AG09309 (cell line): ENCODE results near the gene AHNAK.

Source experiments
- DNase-seq: peaks from one replicate; pipeline ENCODE4 v3.0.0-alpha.2; 2010; ENCODE audit warnings: low read depth
- H3K4me3 ChIP-seq: 2 replicates; pipeline ENCODE4 v1.5.1; 2011; ENCODE audit warnings: mild to moderate bottlenecking, low read depth, low read length, moderate library complexity; ENCODE audit not compliant: control insufficient read depth
- TF ChIP-seq, protein P1 (sequence below): IDR thresholded peaks from 2 replicates; pipeline ENCODE4 v1.5.1; 2011; ENCODE audit warnings: mild to moderate bottlenecking, low read depth, low read length, inconsistent platforms; ENCODE audit not compliant: insufficient read depth, control insufficient read depth; ENCODE audit errors: missing control alignments

Gene AHNAK

DNA sequence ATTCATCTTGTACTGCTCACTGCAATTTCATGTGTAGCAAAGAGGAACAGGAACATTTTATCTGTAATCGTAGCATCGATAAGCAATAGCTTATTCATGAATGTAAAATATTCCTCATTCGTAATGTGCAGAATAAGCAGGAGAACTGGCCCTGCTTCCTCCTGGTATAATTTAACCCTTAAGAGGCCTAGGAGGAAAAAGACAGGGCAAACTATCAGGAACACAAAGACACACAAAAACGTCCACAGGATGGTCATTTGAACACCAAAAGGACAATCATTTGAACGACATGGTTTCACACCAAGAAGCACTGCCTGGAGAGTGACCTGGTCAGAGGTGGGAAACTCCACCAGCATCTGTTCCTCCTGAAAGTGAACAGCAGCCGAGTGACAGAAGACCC, 63.9 kb downstream of the AHNAK start:
- no peak overlapping the region for H3K4me3 ChIP-seq
- TF ChIP-seq, protein P1, sequence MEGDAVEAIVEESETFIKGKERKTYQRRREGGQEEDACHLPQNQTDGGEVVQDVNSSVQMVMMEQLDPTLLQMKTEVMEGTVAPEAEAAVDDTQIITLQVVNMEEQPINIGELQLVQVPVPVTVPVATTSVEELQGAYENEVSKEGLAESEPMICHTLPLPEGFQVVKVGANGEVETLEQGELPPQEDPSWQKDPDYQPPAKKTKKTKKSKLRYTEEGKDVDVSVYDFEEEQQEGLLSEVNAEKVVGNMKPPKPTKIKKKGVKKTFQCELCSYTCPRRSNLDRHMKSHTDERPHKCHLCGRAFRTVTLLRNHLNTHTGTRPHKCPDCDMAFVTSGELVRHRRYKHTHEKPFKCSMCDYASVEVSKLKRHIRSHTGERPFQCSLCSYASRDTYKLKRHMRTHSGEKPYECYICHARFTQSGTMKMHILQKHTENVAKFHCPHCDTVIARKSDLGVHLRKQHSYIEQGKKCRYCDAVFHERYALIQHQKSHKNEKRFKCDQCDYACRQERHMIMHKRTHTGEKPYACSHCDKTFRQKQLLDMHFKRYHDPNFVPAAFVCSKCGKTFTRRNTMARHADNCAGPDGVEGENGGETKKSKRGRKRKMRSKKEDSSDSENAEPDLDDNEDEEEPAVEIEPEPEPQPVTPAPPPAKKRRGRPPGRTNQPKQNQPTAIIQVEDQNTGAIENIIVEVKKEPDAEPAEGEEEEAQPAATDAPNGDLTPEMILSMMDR = no peak
- DNase-seq = no peak

DNA sequence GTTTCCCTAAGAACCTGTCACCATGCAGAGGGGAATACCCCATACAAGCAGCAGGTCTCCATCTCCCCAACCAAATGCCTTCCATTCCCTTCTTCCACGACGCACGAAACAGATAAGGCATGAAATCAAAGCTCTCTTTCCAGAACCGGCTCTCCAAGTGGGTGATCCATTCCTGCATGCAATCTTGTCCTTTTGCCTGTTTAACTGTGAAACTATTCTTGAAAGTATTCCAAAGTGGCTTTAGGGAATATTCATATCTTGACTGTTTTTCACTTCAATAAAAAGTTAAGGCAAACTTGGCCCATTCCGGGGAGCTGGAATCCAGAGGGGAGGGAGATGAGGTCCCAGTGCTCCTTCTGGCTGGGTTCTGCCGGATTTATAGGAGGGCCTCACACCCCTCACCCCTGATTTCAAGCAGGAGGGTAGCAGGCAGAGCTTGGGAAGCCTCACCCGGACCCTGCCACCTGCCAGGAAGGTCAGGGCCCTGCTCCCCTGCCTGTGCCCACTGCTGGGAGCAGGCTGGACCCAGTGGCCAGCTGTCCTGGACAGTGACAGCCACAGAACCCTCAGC, 66.9 kb downstream of the AHNAK start:
- H3K4me3 ChIP-seq = no peak overlapping the region
- TF ChIP-seq, protein P1 = no peak
- DNase-seq = no peak

DNA sequence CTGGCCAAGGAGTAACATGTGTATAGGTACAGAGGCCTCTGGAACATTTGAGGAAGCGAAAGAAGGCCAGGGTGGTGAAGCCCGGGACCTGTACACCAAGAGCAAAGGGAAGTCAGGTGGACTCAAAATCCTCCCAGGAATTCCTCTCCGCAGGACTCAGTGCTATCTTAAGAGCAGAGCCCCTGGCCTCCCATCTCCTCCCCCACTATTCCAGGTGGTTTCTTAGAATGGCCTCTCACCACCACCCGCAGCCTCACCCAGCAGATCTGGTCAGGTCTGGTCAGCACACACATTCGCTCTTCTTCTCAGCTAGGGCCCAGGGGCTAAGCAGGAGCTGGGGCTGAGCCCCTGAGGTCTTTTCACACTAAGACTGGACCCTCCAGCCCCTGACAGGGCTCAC, 68.7 kb downstream of the AHNAK start:
- TF ChIP-seq, protein P1 = no peak
- DNase-seq = no peak
- H3K4me3 ChIP-seq = no peak overlapping the region

DNA sequence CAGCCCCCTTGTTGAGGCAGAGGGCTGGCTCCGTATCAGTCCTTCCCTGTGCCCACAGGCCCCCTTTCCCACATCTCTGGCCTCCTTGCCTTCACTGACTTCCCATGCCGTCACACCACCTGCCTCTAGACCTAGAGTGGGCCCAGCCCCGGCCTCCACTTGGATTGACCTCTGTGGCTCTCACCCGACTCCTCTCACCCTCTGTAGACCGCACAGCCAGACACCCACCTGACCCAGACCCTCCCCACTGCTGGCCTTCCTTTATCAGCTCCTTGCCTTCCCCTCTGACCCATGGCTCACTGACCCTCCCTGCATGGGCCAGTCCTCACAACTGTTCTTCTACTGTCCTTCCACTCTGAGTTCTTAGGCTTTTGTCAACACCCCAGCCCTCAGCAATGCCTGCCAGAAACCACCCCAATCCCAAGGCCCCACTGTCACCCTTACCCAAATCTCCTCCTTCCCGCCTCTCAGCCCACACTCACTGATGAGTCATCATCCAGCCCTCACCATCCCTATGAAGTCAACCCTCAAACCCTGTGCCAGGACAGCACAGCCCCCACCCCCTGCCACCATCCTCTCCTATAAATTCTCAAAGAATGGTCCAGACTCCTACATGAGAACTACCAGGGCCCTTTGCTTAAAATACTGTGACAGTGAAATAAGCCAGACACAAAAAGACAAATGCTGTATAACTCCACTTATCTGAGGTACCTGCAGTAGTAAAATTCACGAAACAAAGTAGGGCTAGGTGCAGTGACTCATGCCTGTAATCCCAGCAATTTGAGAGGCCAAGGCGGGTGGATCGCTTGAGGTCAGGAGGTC, 74.3 kb downstream of the AHNAK start:
- no peak for DNase-seq
- H3K4me3 ChIP-seq = no peak overlapping the region
- TF ChIP-seq, protein P1 = no peak

DNA sequence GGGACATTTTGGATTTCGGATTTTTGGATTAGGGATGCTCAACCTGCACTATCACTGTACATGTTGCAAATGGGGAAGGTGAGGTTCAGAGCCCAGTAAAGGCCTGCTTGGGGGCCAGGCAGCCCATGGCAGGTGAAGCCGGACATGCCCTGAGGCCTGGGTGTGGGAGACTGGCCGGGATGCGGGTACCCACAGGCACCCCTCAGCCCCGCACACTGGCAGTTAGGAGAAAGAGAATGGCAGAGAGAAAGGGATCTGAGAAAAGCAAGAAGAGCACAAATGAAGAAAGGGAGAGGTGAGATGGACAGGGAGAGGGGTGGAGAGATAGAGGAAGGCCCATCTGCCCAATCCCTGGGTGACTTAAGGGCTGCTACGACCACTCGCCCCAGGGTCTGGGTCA, 75.0 kb downstream of the AHNAK start:
- H3K4me3 ChIP-seq = no peak overlapping the region
- TF ChIP-seq, protein P1 = no peak
- DNase-seq = no peak

DNA sequence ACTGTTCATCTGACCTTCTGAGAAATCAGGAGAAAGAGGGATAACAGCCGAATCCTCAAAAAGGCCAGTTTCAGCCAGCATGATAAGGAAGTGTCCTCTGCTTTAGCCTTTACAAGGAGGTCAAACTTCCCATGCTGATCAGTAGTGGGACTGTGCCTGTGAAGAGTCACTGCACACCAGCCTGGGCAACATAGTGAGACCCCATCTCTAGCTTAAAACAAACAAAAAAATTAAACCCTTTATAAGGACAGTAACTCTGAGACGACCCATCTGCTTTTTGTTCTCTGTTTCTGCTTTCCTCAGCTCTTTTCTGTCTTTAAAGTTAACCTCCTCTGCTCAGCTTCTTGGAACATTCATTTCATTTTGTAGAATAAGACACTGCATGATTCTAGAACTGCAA, 78.0 kb downstream of the AHNAK start:
- H3K4me3 ChIP-seq = no peak overlapping the region
- TF ChIP-seq, protein P1 = no peak
- no peak for DNase-seq
